Left ventricle myocardium inferior (tissue), 1 donor: ENCODE results near the gene URM1. TPM values are rescaled to one million over a fixed set of nuclear protein-coding genes. Genes with fewer than 3 reads are reported as not detected.
"Not testable (repeated sequence)": the region's sequence is repeated elsewhere in the genome, so short reads cannot be mapped to it uniquely, and the experiment has no call there.

Experiments
- DNase-seq: peaks from one replicate; pipeline ENCODE4 v3.0.0-alpha.2; 2020
- H3K27ac ChIP-seq: fragments of 200-600 bp; replicated peaks from 2 replicates; pipeline ENCODE4 v1.8.0; 2021
- H3K27me3 ChIP-seq: fragments of 200-600 bp; 2 replicates; pipeline ENCODE4 v1.8.0; 2021; ENCODE audit warnings: low read depth
- H3K36me3 ChIP-seq: fragments of 200-600 bp; 2 replicates; pipeline ENCODE4 v1.8.0; 2021
- H3K4me1 ChIP-seq: fragments of 200-600 bp; 2 replicates; pipeline ENCODE4 v1.8.0; 2021
- H3K4me3 ChIP-seq: fragments of 200-600 bp; 2 replicates; pipeline ENCODE4 v1.8.0; 2021; ENCODE audit warnings: mild to moderate bottlenecking, moderate library complexity
- H3K9me3 ChIP-seq: fragments of 200-600 bp; replicated peaks from 2 replicates; pipeline ENCODE4 v1.8.0; 2021
- CTCF ChIP-seq: fragments of 200-600 bp; IDR thresholded peaks from 2 replicates; pipeline ENCODE4 v1.8.0; 2021; ENCODE audit warnings: antibody characterized with exemption, mild to moderate bottlenecking, borderline replicate concordance
- intact Hi-C: fragments of 100-400 bp; cut with micrococcal nuclease; formaldehyde crosslinking; loops from one replicate; pipeline ENCODE4 v1.11.0; 2022
- total RNA-seq: library from RNA; stranded (reverse); fragmentation: NEBNext Ultra II Directional; extraction: Animal tissue kit (Norgen Biotek cat#: 25700); gene quantifications from one replicate; pipeline ENCODE4 v1.2.1, GENCODE V29; 2021
- donor health status: DM: no; HTN: yes; CAD: no; lungs with severe emphysema.

The URM1 gene
- total RNA-seq, 1 donor from 2014 or later: 57.0 TPM

- Histone ChIP-seq H3K36me3 (no peaks in the 10 kb centered on the region), H3K4me1 (peaks cover 29% of the 10 kb centered on the region), H3K4me3 (peak within 1 kb of the TSS; percentile 99), H3K9me3 (no peaks in the 10 kb centered on the region), H3K27me3 (peaks cover 37% of the 10 kb centered on the region), H3K27ac (peak within 1 kb of the TSS; percentile 89)
- DNase-seq: peak; percentile 67
- TF ChIP-seq CTCF: no peak
- intact Hi-C loops: no loop called here
Observed at GRCh38 chr9:128420651-128421481, 49.7 kb downstream of the URM1 start, which contains the start of gene CERCAM. CERCAM (plus strand) TSS chr9:128420857; CDS start chr9:128420878, 21 bp downstream.

GRCh38 chr9:128421482-128421996, 50.4 kb downstream of the URM1 start:
- intact Hi-C loops: no loop called here
- H3K4me3 ChIP-seq: peak overlapping the region; percentile 99
- no peak for TF ChIP-seq CTCF
- DNase-seq: peak; percentile 38
- H3K36me3 ChIP-seq: no peaks in the 10 kb centered on the region
- peaks cover 29% of the 10 kb centered on the region for H3K4me1 ChIP-seq
- no peaks in the 10 kb centered on the region for H3K9me3 ChIP-seq
- H3K27ac ChIP-seq: peak overlapping the region; percentile 89
- H3K27me3 ChIP-seq: peaks cover 30% of the 10 kb centered on the region

GRCh38 chr9:128422022-128422782, 51.0 kb downstream of the URM1 start:
- intact Hi-C loops, DNase-seq, H3K36me3 ChIP-seq, H3K9me3 ChIP-seq: not testable (repeated sequence)
- H3K27ac ChIP-seq: peak overlapping the region; percentile 89
- H3K4me1 ChIP-seq: peaks cover 29% of the 10 kb centered on the region
- H3K4me3 ChIP-seq: peak overlapping the region; percentile 99
- peaks cover 24% of the 10 kb centered on the region for H3K27me3 ChIP-seq

- H3K27ac ChIP-seq: no peak overlapping the region
Observed at GRCh38 chr9:128422783-128423150, 51.6 kb downstream of the URM1 start.

GRCh38 chr9:128423356-128423755, 52.2 kb downstream of the URM1 start:
- H3K9me3 ChIP-seq, H3K27ac ChIP-seq, intact Hi-C loops, H3K36me3 ChIP-seq, DNase-seq, H3K4me3 ChIP-seq: not testable (repeated sequence)
- Histone ChIP-seq H3K27me3 (peaks cover 12% of the 10 kb centered on the region), H3K4me1 (peaks cover 29% of the 10 kb centered on the region)

More at GRCh38 chr9:128422783-128423150, 51.6 kb downstream of the URM1 start:
- no peak for DNase-seq
- H3K4me3 ChIP-seq: no peak overlapping the region
- H3K27me3 ChIP-seq: peaks cover 18% of the 10 kb centered on the region
- intact Hi-C loops: no loop called here
- peaks cover 29% of the 10 kb centered on the region for H3K4me1 ChIP-seq
- no peak for TF ChIP-seq CTCF
- no peaks in the 10 kb centered on the region for H3K36me3 ChIP-seq
- H3K9me3 ChIP-seq: no peaks in the 10 kb centered on the region

GRCh38 chr9:128424268-128424780, 53.1 kb downstream of the URM1 start:
- H3K36me3 ChIP-seq: no peaks in the 10 kb centered on the region
- TF ChIP-seq CTCF: no peak
- intact Hi-C loops: no loop called here

More at GRCh38 chr9:128424268-128424780, 53.1 kb downstream of the URM1 start:
- H3K4me3 ChIP-seq: no peak overlapping the region
- no peak for DNase-seq
- H3K27me3 ChIP-seq: peaks cover 2% of the 10 kb centered on the region
- H3K4me1 ChIP-seq: peaks cover 22% of the 10 kb centered on the region
- H3K27ac ChIP-seq: no peak overlapping the region
- H3K9me3 ChIP-seq: no peaks in the 10 kb centered on the region
